GM18867 (cell line): ENCODE data around the gene CHRNA7.

Experiments
- ATAC-seq: cut with Tn5 transposase; IDR thresholded peaks from one replicate; pipeline ENCODE4 v1.9.1; 2021; ENCODE audit warnings: mild to moderate bottlenecking, moderate library complexity; ENCODE audit not compliant: unreplicated experiment

CHRNA7 gene

GRCh38 chr15:32067115-32067514 is 36.8 kb downstream of the CHRNA7 start:
- no peak for ATAC-seq

DNA sequence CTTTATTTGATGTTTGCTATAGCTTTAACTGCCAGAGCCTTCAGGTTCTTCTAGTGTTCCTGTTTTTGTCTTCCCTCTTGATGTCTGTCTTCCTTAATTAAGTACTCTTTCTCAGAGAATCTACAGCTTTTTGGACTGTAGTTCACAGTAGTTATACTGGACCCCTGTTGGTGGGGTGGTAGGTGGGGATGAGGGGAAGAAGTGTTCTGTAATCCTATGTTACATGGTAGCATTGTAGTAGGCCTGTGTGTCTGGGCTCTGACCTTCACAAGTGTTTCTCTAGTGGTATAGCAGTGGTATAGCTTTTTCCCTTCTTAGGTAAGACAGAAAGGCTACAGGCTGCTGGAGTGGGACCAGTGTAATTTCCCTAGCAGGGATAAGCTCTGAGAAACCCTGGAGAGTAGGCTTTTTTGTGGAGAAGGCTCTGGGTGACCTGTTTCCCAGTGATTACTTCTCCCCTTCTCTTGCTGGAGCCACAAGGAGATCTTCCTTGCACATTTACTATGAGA is 59.6 kb downstream of the CHRNA7 start:
- ATAC-seq: no peak

DNA sequence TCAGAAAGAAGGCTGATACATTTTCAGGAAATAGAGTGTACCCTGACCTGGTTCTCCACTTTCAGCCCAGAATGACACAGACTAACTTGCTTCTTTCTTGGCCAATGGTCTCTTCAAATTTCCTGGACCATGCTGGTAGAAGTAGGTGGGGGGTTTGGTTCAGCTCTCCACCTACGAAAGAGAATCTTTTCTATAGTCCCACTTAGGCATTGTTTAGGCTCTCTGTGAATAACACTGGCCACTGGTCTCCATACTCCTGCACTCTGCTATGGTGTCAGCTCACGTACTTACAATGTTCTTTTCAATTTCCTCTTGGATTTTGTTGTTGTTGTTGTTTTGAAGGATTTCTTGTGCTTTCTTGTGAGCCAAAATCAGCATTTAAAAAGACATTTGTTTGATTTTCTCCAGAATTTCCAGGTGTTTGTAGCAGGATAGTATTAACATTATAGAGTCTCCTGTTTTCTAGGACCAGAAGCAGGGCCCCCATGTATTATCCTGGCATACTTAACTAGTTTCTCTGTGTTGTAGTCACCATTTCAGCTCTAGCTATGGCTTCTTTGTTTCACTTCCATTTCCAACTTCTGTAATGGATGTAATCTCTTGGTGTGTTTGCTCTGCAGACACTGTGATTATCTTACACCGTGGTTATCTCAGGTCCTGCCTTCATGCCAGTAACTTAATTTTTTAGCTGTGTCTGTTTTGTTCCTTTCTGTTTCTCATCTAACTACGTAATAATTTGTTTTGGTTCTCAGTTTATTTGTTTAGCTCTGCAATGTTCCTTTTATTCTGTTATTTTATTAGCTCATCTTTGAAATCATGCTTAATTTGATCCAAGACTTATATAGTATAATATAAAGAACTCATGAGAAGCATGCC is 61.4 kb downstream of the CHRNA7 start:
- no peak for ATAC-seq

GRCh38 chr15:32096213-32096612 is 65.9 kb downstream of the CHRNA7 start:
- no peak for ATAC-seq

GRCh38 chr15:32096916-32097617 is 66.8 kb downstream of the CHRNA7 start:
- no peak for ATAC-seq

GRCh38 chr15:32098033-32098432 is 67.7 kb downstream of the CHRNA7 start:
- no peak for ATAC-seq

GRCh38 chr15:32099097-32099785 is 68.9 kb downstream of the CHRNA7 start:
- ATAC-seq: no peak

GRCh38 chr15:32099956-32100684 is 69.8 kb downstream of the CHRNA7 start:
- ATAC-seq: no peak

- no peak for ATAC-seq
Measured at GRCh38 chr15:32104061-32104995, 74.0 kb downstream of the CHRNA7 start.

GRCh38 chr15:32105258-32106241 is 75.2 kb downstream of the CHRNA7 start:
- no peak for ATAC-seq

DNA sequence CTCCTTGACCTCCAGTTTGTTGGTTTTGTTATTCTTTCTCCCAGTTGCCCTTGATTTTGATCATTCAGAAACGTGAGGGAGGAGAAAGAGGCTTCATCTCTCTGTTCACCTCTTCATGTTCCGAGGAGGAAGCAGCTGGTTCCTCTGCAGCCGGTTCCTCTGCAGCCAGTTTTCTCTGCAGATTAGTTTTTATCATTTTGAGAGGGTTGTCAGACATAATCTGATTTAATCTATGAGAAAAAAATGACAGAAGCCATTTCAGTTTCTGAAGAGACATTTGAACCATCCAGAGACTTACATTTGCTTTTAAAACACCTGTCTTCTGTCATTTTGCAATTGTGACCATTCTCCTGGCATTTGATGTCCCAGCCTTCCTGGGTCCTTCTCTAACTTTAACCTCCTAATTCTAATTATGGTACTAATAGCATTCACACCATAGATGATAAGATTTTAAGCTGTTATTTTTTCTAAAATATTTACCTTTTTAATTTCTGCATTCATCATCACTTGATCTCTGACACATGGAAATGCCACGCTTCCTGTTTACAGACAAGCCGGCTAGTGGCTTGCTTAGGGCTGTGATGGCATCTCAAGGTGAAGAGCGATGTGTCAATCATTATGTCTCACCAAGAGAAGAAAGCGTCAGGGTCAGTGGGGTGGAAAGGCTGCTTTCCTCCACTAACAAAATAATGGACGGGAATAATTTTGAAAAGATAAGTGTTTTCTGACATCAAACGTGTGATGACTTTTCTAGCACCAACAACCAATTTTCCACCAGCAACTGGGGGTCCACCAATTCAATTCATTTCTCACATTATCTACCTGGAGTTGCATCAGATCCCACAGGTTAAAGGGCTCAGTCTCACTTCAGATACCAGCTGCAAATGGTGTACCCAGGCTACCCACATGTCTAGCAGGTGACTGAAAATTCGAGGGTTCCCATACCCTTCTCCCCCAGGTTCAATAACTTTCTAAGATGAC is 76.4 kb downstream of the CHRNA7 start:
- ATAC-seq: no peak

- no peak for ATAC-seq
Measured at GRCh38 chr15:32107477-32108080, 77.3 kb downstream of the CHRNA7 start.

DNA sequence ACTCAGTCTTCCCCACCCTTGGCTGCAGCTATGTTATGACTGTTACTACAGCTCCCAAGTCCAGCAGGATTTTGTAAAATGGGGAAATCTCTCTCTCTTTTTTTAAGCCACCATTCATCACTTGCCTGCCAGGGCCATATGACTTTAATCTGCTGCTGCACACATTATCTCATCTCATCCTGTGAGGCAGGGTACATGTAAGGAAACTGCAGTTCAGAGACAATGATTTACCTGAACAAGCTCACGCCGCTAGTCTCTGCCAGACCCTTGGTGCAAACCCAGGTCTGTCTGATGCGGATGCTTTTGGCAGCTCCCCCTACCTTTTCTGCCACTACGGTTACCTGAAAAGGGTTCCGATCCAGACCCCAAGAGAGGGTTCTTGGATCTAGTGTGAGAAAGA is 78.3 kb downstream of the CHRNA7 start:
- ATAC-seq: no peak

DNA sequence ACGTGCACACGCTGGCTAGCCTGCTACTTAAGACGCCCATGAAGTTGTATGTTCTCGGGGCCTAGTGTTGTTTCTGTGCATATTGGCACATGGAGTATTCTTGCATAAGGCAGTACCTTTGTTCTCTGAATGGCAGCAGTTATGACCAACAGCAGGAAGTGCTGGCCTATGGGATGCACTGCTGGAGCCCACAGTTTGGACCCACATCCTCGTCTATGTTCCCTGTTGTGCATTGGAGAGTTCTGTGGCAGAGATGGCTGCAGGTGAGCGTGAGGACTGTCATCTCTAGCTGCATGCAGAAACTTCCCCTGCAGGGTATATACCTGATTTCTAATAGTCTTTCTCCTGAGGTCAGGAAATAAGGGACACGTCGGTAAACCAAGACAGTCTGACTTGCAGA is 81.8 kb downstream of the CHRNA7 start:
- no peak for ATAC-seq

DNA sequence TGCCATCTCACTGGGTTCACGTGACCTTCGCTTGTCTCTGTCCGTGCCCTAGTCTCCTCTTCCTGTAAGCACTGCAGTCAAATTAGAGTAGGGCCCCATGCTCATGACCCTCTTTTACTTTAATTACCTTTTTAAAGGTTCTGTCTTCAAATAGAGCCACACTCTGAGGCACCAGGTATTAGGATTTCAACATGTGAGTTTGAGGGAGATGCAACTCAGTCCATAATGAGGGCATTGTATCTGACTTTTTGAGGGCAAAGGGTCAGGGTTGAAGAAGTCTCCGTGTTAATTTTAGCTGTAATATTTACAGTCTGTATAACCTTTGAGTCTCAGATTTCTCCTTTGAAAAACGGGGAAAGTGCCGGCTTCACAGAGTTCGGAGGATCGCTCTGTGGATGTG is 82.9 kb downstream of the CHRNA7 start:
- no peak for ATAC-seq

GRCh38 chr15:32117122-32117521 is 86.8 kb downstream of the CHRNA7 start:
- no peak for ATAC-seq

DNA sequence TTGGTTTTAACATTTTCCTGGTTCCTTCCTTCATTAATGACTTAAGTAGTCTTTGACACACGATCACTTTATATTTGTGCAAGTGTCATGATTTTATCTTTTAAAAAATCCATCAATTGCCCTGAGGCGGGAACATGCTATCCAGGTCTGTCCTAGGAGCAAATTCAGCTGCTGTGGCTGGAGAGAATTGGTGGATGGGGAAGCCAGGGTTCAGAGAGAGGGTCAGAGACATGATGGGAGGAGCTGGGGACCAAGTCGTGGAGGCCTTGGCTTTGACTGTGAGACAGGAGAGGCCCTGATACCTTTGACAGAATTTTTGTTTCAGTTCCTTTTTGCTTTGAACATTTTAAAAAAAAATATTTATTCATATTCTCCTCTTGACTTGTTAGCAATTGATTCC is 89.0 kb downstream of the CHRNA7 start:
- ATAC-seq: no peak
